Measurements from ENCODE around the gene SORCS2. TPM values are rescaled to one million over a fixed set of nuclear protein-coding genes. Genes with fewer than 3 reads are reported as not detected.
A peak's percentile ranks its signal among the peaks of the same experiment; 100 is the strongest.

The SORCS2 gene
- total RNA-seq, 1 donor from 2014 or later: 13.8 TPM

DNA sequence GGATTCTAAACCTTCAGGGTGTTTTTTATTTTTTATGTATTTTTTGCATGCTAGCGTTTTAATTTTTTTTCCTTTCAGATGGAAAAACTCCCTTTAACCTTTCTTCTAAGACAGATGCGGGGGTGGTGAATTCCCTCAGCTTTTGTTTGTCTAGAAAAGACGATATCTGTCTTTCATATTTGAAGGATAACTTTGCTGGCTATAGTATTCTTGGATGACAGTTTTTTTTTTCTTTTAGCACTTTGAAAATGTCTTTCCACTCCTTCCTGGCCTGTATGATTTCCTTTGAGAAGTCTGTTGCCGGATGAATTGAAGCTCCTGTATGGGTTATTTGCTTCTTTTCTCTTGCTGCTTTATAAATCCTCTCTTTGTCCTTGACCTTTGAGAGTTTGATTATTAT is 215.8 kb downstream of the SORCS2 start:
- Mint-ChIP-seq H3K4me1 (ENCODE audit: low read depth, unreplicated experiment) (peaks cover 5% of the 10 kb centered on the region), H3K36me3 (ENCODE audit: low read depth, unreplicated experiment) (peaks cover 7% of the 10 kb centered on the region), H3K27ac (ENCODE audit: unreplicated experiment) (no peak overlapping the region), H3K4me3 (ENCODE audit: unreplicated experiment) (no peak overlapping the region), H3K27me3 (ENCODE audit: low read depth, unreplicated experiment) (peaks cover 20% of the 10 kb centered on the region), H3K9me3 (ENCODE audit: unreplicated experiment) (peaks cover 36% of the 10 kb centered on the region)
- Histone ChIP-seq H3K79me2 (ENCODE audit: insufficient read depth, low read length) (no peaks in the 10 kb centered on the region), H3K4me2 (ENCODE audit: low read length) (no peak overlapping the region), H3K4me3 (ENCODE audit: insufficient read depth, low read depth, low read length) (no peak overlapping the region), H2AFZ (ENCODE audit: low read depth, low read length) (no peak overlapping the region), H3K27ac (ENCODE audit: low read depth, low read length) (no peak overlapping the region), H3K9ac (ENCODE audit: low read length) (no peak overlapping the region), H3K27me3 (ENCODE audit: insufficient read depth, low read length) (no peaks in the 10 kb centered on the region), H3K4me1 (ENCODE audit: insufficient read depth, low read length) (peaks cover 2% of the 10 kb centered on the region), H3K36me3 (ENCODE audit: insufficient read depth, low read length) (no peaks in the 10 kb centered on the region), H4K20me1 (ENCODE audit: insufficient read depth, low read length) (peaks cover 19% of the 10 kb centered on the region), H3K9me3 (ENCODE audit: insufficient read depth, low read depth, low read length) (no peaks in the 10 kb centered on the region)
- DNase-seq (ENCODE audit: low read depth) (no peak), FAIRE-seq (no peak)
- TF ChIP-seq EZH2 (IDR thresholded peaks at IDR 0.05; ENCODE audit: insufficient read depth, low read length): no peak
- TF ChIP-seq, protein P1, sequence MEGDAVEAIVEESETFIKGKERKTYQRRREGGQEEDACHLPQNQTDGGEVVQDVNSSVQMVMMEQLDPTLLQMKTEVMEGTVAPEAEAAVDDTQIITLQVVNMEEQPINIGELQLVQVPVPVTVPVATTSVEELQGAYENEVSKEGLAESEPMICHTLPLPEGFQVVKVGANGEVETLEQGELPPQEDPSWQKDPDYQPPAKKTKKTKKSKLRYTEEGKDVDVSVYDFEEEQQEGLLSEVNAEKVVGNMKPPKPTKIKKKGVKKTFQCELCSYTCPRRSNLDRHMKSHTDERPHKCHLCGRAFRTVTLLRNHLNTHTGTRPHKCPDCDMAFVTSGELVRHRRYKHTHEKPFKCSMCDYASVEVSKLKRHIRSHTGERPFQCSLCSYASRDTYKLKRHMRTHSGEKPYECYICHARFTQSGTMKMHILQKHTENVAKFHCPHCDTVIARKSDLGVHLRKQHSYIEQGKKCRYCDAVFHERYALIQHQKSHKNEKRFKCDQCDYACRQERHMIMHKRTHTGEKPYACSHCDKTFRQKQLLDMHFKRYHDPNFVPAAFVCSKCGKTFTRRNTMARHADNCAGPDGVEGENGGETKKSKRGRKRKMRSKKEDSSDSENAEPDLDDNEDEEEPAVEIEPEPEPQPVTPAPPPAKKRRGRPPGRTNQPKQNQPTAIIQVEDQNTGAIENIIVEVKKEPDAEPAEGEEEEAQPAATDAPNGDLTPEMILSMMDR (IDR thresholded peaks at IDR 0.05; ENCODE audit: insufficient read depth, low read depth, low read length): no peak

DNA sequence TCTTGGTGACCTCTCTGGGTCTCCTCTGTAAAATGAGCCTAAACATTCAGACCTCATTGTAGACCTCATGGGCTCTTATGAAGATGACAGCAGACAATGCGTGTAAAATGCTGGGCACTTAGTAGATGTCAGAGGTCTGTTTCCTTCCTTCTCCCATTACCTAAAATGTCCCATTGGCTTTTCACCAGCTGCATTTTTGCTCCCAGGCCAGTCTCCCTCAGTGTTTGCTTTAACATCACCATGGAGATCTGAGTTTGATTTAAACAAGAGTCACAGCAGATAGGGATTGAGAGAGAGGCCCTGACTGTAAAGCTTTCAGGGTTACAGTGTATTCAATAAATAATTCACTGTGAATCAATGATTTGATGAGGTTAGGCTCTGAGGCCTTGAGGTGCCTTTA is 218.1 kb downstream of the SORCS2 start:
- H3K9ac ChIP-seq (ENCODE audit: low read length): no peak overlapping the region
- Mint-ChIP-seq H3K27ac (ENCODE audit: unreplicated experiment) (no peak overlapping the region), H3K36me3 (ENCODE audit: low read depth, unreplicated experiment) (peaks cover 9% of the 10 kb centered on the region), H3K4me3 (ENCODE audit: unreplicated experiment) (no peak overlapping the region), H3K9me3 (ENCODE audit: unreplicated experiment) (peaks cover 27% of the 10 kb centered on the region), H3K4me1 (ENCODE audit: low read depth, unreplicated experiment) (no peaks in the 10 kb centered on the region), H3K27me3 (ENCODE audit: low read depth, unreplicated experiment) (peaks cover 36% of the 10 kb centered on the region)
- H3K36me3 ChIP-seq (ENCODE audit: insufficient read depth, low read length): no peaks in the 10 kb centered on the region
- H3K27ac ChIP-seq (ENCODE audit: low read depth, low read length): no peak overlapping the region
- no peaks in the 10 kb centered on the region for H3K9me3 ChIP-seq (ENCODE audit: insufficient read depth, low read depth, low read length)
- H3K4me2 ChIP-seq (ENCODE audit: low read length): no peak overlapping the region
- H4K20me1 ChIP-seq (ENCODE audit: insufficient read depth, low read length): peaks cover 17% of the 10 kb centered on the region
- H3K4me1 ChIP-seq (ENCODE audit: insufficient read depth, low read length): no peaks in the 10 kb centered on the region
- no peaks in the 10 kb centered on the region for H3K79me2 ChIP-seq (ENCODE audit: insufficient read depth, low read length)
- no peak overlapping the region for H3K4me3 ChIP-seq (ENCODE audit: insufficient read depth, low read depth, low read length)
- no peaks in the 10 kb centered on the region for H3K27me3 ChIP-seq (ENCODE audit: insufficient read depth, low read length)
- FAIRE-seq (no peak), DNase-seq (ENCODE audit: low read depth) (peak; percentile 40)
- H2AFZ ChIP-seq (ENCODE audit: low read depth, low read length): no peak overlapping the region
- TF ChIP-seq EZH2 (IDR thresholded peaks at IDR 0.05; ENCODE audit: insufficient read depth, low read length): no peak
- TF ChIP-seq, protein P1 (IDR thresholded peaks at IDR 0.05; ENCODE audit: insufficient read depth, low read depth, low read length): no peak

DNA sequence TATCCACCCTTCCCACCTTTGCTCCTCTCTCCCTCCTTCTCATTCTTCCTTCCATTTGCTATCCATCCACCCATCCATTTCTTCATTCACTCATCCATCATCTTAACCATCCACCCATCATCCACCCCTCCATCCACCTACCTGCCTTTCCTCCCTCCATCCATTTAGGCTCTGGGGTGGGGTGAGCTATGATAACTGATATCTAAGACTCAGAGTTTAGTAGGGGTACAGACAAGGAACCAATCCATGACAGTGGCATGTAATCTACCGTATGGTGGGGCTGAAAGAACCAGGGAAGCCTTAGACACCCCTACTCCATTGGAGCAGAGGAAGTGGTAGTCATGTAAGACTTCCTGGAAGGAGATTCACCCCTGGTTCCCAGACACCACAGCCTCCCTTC is 219.2 kb downstream of the SORCS2 start:
- Mint-ChIP-seq H3K27me3 (ENCODE audit: low read depth, unreplicated experiment) (peaks cover 44% of the 10 kb centered on the region), H3K4me1 (ENCODE audit: low read depth, unreplicated experiment) (no peaks in the 10 kb centered on the region), H3K4me3 (ENCODE audit: unreplicated experiment) (no peak overlapping the region), H3K9me3 (ENCODE audit: unreplicated experiment) (peaks cover 24% of the 10 kb centered on the region), H3K27ac (ENCODE audit: unreplicated experiment) (no peak overlapping the region), H3K36me3 (ENCODE audit: low read depth, unreplicated experiment) (peaks cover 9% of the 10 kb centered on the region)
- Histone ChIP-seq H3K4me1 (ENCODE audit: insufficient read depth, low read length) (no peaks in the 10 kb centered on the region), H3K36me3 (ENCODE audit: insufficient read depth, low read length) (no peaks in the 10 kb centered on the region), H2AFZ (ENCODE audit: low read depth, low read length) (no peak overlapping the region), H4K20me1 (ENCODE audit: insufficient read depth, low read length) (peaks cover 18% of the 10 kb centered on the region), H3K79me2 (ENCODE audit: insufficient read depth, low read length) (no peaks in the 10 kb centered on the region), H3K4me2 (ENCODE audit: low read length) (no peak overlapping the region), H3K27me3 (ENCODE audit: insufficient read depth, low read length) (no peaks in the 10 kb centered on the region), H3K9me3 (ENCODE audit: insufficient read depth, low read depth, low read length) (no peaks in the 10 kb centered on the region), H3K27ac (ENCODE audit: low read depth, low read length) (no peak overlapping the region), H3K4me3 (ENCODE audit: insufficient read depth, low read depth, low read length) (no peak overlapping the region), H3K9ac (ENCODE audit: low read length) (no peak overlapping the region)
- TF ChIP-seq EZH2 (IDR thresholded peaks at IDR 0.05; ENCODE audit: insufficient read depth, low read length): no peak
- DNase-seq (ENCODE audit: low read depth): no peak
- no peak for FAIRE-seq

All from astrocyte (in vitro differentiated cells and primary cell).